HEK293 (cell line): ENCODE measurements around the gene NBPF1.

Experiments used
- BCL11B ChIP-seq: fragments of 450-650 bp; formaldehyde crosslinking; IDR thresholded peaks from 2 replicates; pipeline ENCODE4 v1.5.1; 2016; ENCODE audit warnings: low read depth, missing biosample characterization, missing genetic modification characterization
- GLIS2 ChIP-seq: fragments of 450-650 bp; formaldehyde crosslinking; IDR thresholded peaks from 2 replicates; pipeline ENCODE4 v1.5.1; 2016; ENCODE audit warnings: missing biosample characterization, missing genetic modification characterization
- IKZF3 ChIP-seq: fragments of 450-650 bp; IDR thresholded peaks from 2 replicates; pipeline ENCODE4 v1.5.0; 2018; ENCODE audit warnings: missing biosample characterization, mild to moderate bottlenecking, missing genetic modification characterization, moderate library complexity
- KLF10 ChIP-seq: fragments of 450-650 bp; IDR thresholded peaks from 2 replicates; pipeline ENCODE4 v1.5.1; 2018; ENCODE audit warnings: missing biosample characterization, mild to moderate bottlenecking, missing genetic modification characterization
- KLF8 ChIP-seq: fragments of 450-650 bp; formaldehyde crosslinking; IDR thresholded peaks from 2 replicates; pipeline ENCODE4 v1.5.1; 2016; ENCODE audit warnings: missing biosample characterization, missing genetic modification characterization
- KLF9 ChIP-seq: fragments of 450-650 bp; formaldehyde crosslinking; IDR thresholded peaks from 2 replicates; pipeline ENCODE4 v1.5.1; 2016; ENCODE audit warnings: missing biosample characterization, missing genetic modification characterization, low read depth
- OSR2 ChIP-seq: fragments of 450-650 bp; formaldehyde crosslinking; IDR thresholded peaks from 2 replicates; pipeline ENCODE4 v1.5.1; 2016; ENCODE audit warnings: missing biosample characterization, missing genetic modification characterization
- SP2 ChIP-seq: fragments of 450-650 bp; formaldehyde crosslinking; IDR thresholded peaks from 2 replicates; pipeline ENCODE4 v1.5.1; 2016; ENCODE audit warnings: missing biosample characterization, missing genetic modification characterization
- SP3 ChIP-seq: fragments of 450-650 bp; formaldehyde crosslinking; IDR thresholded peaks from 2 replicates; pipeline ENCODE4 v1.5.1; 2016; ENCODE audit warnings: missing biosample characterization, missing genetic modification characterization
- ZBTB8A ChIP-seq: fragments of 450-650 bp; formaldehyde crosslinking; IDR thresholded peaks from 2 replicates; pipeline ENCODE4 v1.5.1; 2016; ENCODE audit warnings: missing biosample characterization, missing genetic modification characterization
- ZEB2 ChIP-seq: fragments of 450-650 bp; formaldehyde crosslinking; IDR thresholded peaks from 2 replicates; pipeline ENCODE4 v1.5.1; 2016; ENCODE audit warnings: missing biosample characterization, missing genetic modification characterization
- ZFP69B ChIP-seq: fragments of 450-650 bp; formaldehyde crosslinking; IDR thresholded peaks from 2 replicates; pipeline ENCODE4 v1.5.1; 2016; ENCODE audit warnings: missing biosample characterization, missing genetic modification characterization
- ZNF24 ChIP-seq: fragments of 450-650 bp; formaldehyde crosslinking; IDR thresholded peaks from 2 replicates; pipeline ENCODE4 v1.5.1; 2016; ENCODE audit warnings: missing biosample characterization, missing genetic modification characterization
- ZNF341 ChIP-seq: fragments of 450-650 bp; formaldehyde crosslinking; IDR thresholded peaks from 2 replicates; pipeline ENCODE4; 2016; ENCODE audit warnings: low read depth, missing biosample characterization, missing genetic modification characterization
- ZNF366 ChIP-seq: fragments of 450-650 bp; formaldehyde crosslinking; conservative IDR thresholded peaks from 2 replicates; pipeline ENCODE4 v1.5.1; 2016; ENCODE audit warnings: missing biosample characterization, missing genetic modification characterization
- ZNF391 ChIP-seq: fragments of 450-650 bp; formaldehyde crosslinking; IDR thresholded peaks from 2 replicates; pipeline ENCODE4 v1.5.1; 2016; ENCODE audit warnings: low read depth, missing biosample characterization, missing genetic modification characterization, borderline replicate concordance
- ZNF394 ChIP-seq: fragments of 450-650 bp; formaldehyde crosslinking; IDR thresholded peaks from 2 replicates; pipeline ENCODE4 v1.5.1; 2016; ENCODE audit warnings: missing biosample characterization, missing genetic modification characterization, mild to moderate bottlenecking, moderate library complexity, borderline replicate concordance
- ZNF423 ChIP-seq: fragments of 450-650 bp; formaldehyde crosslinking; IDR thresholded peaks from 2 replicates; pipeline ENCODE4 v1.5.1; 2016; ENCODE audit warnings: missing biosample characterization, missing genetic modification characterization
- ZNF596 ChIP-seq: fragments of 450-650 bp; IDR thresholded peaks from 2 replicates; pipeline ENCODE4 v1.5.0; 2018; ENCODE audit warnings: missing biosample characterization, mild to moderate bottlenecking, missing genetic modification characterization, moderate library complexity
- ZNF600 ChIP-seq: fragments of 450-650 bp; formaldehyde crosslinking; IDR thresholded peaks from 2 replicates; pipeline ENCODE4 v1.5.1; 2016; ENCODE audit warnings: missing biosample characterization, missing genetic modification characterization
- ZNF629 ChIP-seq: fragments of 450-650 bp; formaldehyde crosslinking; IDR thresholded peaks from 2 replicates; pipeline ENCODE4 v1.5.1; 2017; ENCODE audit warnings: missing biosample characterization, missing genetic modification characterization
- ZNF660 ChIP-seq: fragments of 450-650 bp; IDR thresholded peaks from 2 replicates; pipeline ENCODE4 v1.5.1; 2018; ENCODE audit warnings: missing biosample characterization, mild to moderate bottlenecking, missing genetic modification characterization
- ZNF837 ChIP-seq: fragments of 450-650 bp; formaldehyde crosslinking; IDR thresholded peaks from 2 replicates; pipeline ENCODE4 v1.5.1; 2016; ENCODE audit warnings: missing biosample characterization, missing genetic modification characterization
- ZSCAN16 ChIP-seq: fragments of 450-650 bp; formaldehyde crosslinking; IDR thresholded peaks from 2 replicates; pipeline ENCODE4 v1.5.1; 2016; ENCODE audit warnings: missing biosample characterization, missing genetic modification characterization
- ZXDB ChIP-seq: fragments of 450-650 bp; formaldehyde crosslinking; IDR thresholded peaks from 2 replicates; pipeline ENCODE4 v1.5.1; 2016; ENCODE audit warnings: missing biosample characterization, missing genetic modification characterization
- TF ChIP-seq, protein P1 (sequence below): fragments of 450-650 bp; formaldehyde crosslinking; conservative IDR thresholded peaks from 2 replicates; pipeline ENCODE4 v1.5.1; 2016; ENCODE audit warnings: low read depth, missing biosample characterization, missing genetic modification characterization
- TF ChIP-seq, protein P2 (sequence below): fragments of 450-650 bp; formaldehyde crosslinking; IDR thresholded peaks from 2 replicates; pipeline ENCODE4 v1.5.1; 2016; ENCODE audit warnings: missing biosample characterization, missing genetic modification characterization
- TF ChIP-seq, protein P3 (sequence below): fragments of 450-650 bp; formaldehyde crosslinking; optimal IDR thresholded peaks from 2 replicates; pipeline ENCODE3; 2016; ENCODE audit warnings: missing biosample characterization, mild to moderate bottlenecking, missing genetic modification characterization
- TF ChIP-seq, protein P4 (sequence below): fragments of 450-650 bp; formaldehyde crosslinking; IDR thresholded peaks from 2 replicates; pipeline ENCODE4 v1.5.1; 2016; ENCODE audit warnings: missing biosample characterization, missing genetic modification characterization
- TF ChIP-seq, protein P5 (sequence below): fragments of 450-650 bp; formaldehyde crosslinking; IDR thresholded peaks from 2 replicates; pipeline ENCODE4 v1.5.1; 2016; ENCODE audit warnings: missing biosample characterization, missing genetic modification characterization

Gene NBPF1

DNA sequence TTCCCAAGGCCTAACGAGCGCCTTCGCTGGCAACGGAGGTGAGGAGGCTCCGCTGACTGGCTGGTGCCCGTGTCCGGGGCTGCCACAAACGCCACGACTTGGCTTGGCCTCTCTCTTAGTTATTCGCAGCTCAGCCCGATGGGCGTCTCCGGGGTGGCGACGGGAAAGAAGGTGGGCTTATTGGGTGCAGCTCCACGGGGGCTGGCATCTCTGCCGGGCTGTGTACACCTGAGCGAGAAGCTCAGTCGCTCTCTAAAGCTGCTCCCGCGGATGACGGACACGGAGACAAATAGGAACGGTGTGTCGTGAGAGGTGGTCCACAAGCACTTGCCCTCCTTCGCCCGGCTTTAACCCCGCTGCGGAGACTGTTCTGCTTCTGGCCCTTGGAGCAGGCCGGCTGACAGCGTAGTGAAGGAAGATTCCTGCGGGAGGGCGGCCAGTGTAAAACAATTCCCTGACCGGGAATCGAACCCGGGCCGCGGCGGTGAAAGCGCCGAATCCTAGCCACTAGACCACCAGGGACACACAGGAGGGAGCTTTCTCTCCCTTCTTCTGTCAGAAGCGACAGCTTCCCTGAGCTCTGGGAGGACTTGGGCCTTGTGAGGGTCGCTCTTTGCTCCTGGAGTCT lies 78.4 kb downstream of the NBPF1 start (continued):
- TF ChIP-seq ZSCAN16 (tag by site-specific recombination): 0 out of 2 replicates have a peak, but pooled peaks have one; percentile 64
- peak; percentile 43 for TF ChIP-seq GLIS2 (tag by site-specific recombination)
- TF ChIP-seq KLF10 (tag by site-specific recombination): peak; percentile 38; the same call in 1 of the 2 replicates
- TF ChIP-seq SP2 (tag by site-specific recombination): peak; percentile 83
- TF ChIP-seq ZBTB8A (tag by site-specific recombination): peak; percentile 99
- TF ChIP-seq ZNF596 (tag by site-specific recombination): peak; percentile 87
- TF ChIP-seq ZXDB (tag by site-specific recombination): peak; percentile 36; the same call in 1 of the 2 replicates
- TF ChIP-seq KLF9 (tag by site-specific recombination): 0 out of 2 replicates have a peak, but pooled peaks have one; percentile 21
- TF ChIP-seq, protein P1, sequence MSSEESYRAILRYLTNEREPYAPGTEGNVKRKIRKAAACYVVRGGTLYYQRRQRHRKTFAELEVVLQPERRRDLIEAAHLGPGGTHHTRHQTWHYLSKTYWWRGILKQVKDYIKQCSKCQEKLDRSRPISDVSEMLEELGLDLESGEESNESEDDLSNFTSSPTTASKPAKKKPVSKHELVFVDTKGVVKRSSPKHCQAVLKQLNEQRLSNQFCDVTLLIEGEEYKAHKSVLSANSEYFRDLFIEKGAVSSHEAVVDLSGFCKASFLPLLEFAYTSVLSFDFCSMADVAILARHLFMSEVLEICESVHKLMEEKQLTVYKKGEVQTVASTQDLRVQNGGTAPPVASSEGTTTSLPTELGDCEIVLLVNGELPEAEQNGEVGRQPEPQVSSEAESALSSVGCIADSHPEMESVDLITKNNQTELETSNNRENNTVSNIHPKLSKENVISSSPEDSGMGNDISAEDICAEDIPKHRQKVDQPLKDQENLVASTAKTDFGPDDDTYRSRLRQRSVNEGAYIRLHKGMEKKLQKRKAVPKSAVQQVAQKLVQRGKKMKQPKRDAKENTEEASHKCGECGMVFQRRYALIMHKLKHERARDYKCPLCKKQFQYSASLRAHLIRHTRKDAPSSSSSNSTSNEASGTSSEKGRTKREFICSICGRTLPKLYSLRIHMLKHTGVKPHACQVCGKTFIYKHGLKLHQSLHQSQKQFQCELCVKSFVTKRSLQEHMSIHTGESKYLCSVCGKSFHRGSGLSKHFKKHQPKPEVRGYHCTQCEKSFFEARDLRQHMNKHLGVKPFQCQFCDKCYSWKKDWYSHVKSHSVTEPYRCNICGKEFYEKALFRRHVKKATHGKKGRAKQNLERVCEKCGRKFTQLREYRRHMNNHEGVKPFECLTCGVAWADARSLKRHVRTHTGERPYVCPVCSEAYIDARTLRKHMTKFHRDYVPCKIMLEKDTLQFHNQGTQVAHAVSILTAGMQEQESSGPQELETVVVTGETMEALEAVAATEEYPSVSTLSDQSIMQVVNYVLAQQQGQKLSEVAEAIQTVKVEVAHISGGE: peak; percentile 41; the same call in 1 of the 2 replicates
- peak; percentile 79; the same call in 1 of the 2 replicates for TF ChIP-seq BCL11B (tag by site-specific recombination)
- TF ChIP-seq ZNF423 (tag by site-specific recombination): peak; percentile 92
- TF ChIP-seq ZNF341: 0 out of 2 replicates have a peak, but pooled peaks have one; percentile 11
- peak; percentile 98 for TF ChIP-seq ZNF394 (tag by site-specific recombination)
- peak; percentile 98 for TF ChIP-seq ZEB2 (tag by site-specific recombination)
- TF ChIP-seq, protein P2, sequence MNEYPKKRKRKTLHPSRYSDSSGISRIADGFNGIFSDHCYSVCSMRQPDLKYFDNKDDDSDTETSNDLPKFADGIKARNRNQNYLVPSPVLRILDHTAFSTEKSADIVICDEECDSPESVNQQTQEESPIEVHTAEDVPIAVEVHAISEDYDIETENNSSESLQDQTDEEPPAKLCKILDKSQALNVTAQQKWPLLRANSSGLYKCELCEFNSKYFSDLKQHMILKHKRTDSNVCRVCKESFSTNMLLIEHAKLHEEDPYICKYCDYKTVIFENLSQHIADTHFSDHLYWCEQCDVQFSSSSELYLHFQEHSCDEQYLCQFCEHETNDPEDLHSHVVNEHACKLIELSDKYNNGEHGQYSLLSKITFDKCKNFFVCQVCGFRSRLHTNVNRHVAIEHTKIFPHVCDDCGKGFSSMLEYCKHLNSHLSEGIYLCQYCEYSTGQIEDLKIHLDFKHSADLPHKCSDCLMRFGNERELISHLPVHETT: 0 out of 2 replicates have a peak, but pooled peaks have one; percentile 22
- TF ChIP-seq, protein P3, sequence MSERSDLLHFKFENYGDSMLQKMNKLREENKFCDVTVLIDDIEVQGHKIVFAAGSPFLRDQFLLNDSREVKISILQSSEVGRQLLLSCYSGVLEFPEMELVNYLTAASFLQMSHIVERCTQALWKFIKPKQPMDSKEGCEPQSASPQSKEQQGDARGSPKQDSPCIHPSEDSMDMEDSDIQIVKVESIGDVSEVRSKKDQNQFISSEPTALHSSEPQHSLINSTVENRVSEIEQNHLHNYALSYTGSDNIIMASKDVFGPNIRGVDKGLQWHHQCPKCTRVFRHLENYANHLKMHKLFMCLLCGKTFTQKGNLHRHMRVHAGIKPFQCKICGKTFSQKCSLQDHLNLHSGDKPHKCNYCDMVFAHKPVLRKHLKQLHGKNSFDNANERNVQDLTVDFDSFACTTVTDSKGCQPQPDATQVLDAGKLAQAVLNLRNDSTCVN: peak; percentile 68
- peak; percentile 70; the same call in 1 of the 2 replicates for TF ChIP-seq IKZF3 (tag by site-specific recombination)
- TF ChIP-seq ZNF600 (tag by site-specific recombination): peak; percentile 97
- TF ChIP-seq, protein P4, sequence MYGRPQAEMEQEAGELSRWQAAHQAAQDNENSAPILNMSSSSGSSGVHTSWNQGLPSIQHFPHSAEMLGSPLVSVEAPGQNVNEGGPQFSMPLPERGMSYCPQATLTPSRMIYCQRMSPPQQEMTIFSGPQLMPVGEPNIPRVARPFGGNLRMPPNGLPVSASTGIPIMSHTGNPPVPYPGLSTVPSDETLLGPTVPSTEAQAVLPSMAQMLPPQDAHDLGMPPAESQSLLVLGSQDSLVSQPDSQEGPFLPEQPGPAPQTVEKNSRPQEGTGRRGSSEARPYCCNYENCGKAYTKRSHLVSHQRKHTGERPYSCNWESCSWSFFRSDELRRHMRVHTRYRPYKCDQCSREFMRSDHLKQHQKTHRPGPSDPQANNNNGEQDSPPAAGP: 0 out of 2 replicates have a peak, but pooled peaks have one; percentile 24
- TF ChIP-seq ZNF391 (tag by site-specific recombination): peak; percentile 72; the same call in 1 of the 2 replicates
- peak; percentile 50; the same call in 1 of the 2 replicates for TF ChIP-seq ZNF660 (tag by site-specific recombination)
- TF ChIP-seq, protein P5, sequence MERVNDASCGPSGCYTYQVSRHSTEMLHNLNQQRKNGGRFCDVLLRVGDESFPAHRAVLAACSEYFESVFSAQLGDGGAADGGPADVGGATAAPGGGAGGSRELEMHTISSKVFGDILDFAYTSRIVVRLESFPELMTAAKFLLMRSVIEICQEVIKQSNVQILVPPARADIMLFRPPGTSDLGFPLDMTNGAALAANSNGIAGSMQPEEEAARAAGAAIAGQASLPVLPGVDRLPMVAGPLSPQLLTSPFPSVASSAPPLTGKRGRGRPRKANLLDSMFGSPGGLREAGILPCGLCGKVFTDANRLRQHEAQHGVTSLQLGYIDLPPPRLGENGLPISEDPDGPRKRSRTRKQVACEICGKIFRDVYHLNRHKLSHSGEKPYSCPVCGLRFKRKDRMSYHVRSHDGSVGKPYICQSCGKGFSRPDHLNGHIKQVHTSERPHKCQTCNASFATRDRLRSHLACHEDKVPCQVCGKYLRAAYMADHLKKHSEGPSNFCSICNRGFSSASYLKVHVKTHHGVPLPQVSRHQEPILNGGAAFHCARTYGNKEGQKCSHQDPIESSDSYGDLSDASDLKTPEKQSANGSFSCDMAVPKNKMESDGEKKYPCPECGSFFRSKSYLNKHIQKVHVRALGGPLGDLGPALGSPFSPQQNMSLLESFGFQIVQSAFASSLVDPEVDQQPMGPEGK (tag by site-specific recombination): peak; percentile 80
- TF ChIP-seq ZNF837 (tag by site-specific recombination): peak; percentile 56; the same call in 1 of the 2 replicates
- TF ChIP-seq SP3 (tag by site-specific recombination): peak; percentile 27; the same call in 1 of the 2 replicates
- TF ChIP-seq ZNF366 (tag by site-specific recombination): peak; percentile 47; the same call in 1 of the 2 replicates
- 0 out of 2 replicates have a peak, but pooled peaks have one; percentile 46 for TF ChIP-seq ZFP69B (tag by site-specific recombination)
- peak; percentile 68; the same call in 1 of the 2 replicates for TF ChIP-seq ZNF24
- peak; percentile 76 for TF ChIP-seq KLF8 (tag by site-specific recombination)
- TF ChIP-seq OSR2 (tag by site-specific recombination): peak; percentile 20; the same call in 1 of the 2 replicates
- peak; percentile 67 for TF ChIP-seq ZNF629
